GM10266 (cell line): ENCODE data around the gene CCDC60.

Experiments
- DNase-seq: peaks from one replicate; pipeline ENCODE4 v3.0.0; 2012; ENCODE audit errors: extremely low spot score
- TF ChIP-seq, protein P1 (sequence below): IDR thresholded peaks from 2 replicates; pipeline ENCODE4 v1.5.1; 2012; ENCODE audit warnings: mild to moderate bottlenecking, low read depth; ENCODE audit not compliant: control insufficient read depth, insufficient read depth; ENCODE audit errors: missing control alignments

CCDC60 gene

DNA sequence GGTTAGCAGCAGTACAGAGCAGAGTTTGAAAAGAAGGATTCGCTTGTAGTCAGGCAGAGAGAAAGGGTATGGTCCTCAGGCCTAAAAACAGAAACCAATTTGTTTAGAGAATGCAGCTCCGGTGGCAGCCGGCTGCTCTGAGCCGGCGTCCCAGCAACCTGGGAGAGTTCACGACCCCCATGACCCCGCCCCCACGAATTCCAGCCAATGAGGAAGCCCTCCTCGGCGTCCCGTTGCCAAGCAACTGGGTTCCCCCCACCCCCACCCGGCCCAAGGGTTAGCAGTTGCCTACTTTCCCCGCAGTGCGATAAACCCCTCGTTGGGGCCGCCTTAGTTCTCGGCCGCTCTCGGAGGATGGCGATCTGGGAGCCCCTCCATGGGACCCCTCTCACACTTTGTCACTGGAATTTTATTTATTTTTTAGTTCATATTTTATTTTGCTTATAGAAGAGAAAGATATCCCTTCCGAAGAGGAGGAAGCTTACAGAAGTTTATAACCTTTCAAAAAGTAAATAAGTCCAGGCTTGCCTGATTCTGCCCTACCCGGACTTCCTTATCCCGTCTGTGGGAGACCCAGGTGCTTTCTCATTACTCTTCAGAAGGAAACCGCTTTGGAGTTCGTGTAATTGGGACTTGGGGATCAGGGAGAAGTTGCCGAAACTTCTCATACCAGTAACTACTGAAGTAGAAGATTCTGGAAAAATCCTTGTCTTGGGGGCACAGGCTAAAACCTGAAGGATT is at the start of gene CCDC60:
TSS of gene CCDC60 (plus strand) at position 300 of the 741 bp plus-strand sequence. CDS start 448 bp downstream, outside the sequence.
- DNase-seq: no peak
- TF ChIP-seq, protein P1, sequence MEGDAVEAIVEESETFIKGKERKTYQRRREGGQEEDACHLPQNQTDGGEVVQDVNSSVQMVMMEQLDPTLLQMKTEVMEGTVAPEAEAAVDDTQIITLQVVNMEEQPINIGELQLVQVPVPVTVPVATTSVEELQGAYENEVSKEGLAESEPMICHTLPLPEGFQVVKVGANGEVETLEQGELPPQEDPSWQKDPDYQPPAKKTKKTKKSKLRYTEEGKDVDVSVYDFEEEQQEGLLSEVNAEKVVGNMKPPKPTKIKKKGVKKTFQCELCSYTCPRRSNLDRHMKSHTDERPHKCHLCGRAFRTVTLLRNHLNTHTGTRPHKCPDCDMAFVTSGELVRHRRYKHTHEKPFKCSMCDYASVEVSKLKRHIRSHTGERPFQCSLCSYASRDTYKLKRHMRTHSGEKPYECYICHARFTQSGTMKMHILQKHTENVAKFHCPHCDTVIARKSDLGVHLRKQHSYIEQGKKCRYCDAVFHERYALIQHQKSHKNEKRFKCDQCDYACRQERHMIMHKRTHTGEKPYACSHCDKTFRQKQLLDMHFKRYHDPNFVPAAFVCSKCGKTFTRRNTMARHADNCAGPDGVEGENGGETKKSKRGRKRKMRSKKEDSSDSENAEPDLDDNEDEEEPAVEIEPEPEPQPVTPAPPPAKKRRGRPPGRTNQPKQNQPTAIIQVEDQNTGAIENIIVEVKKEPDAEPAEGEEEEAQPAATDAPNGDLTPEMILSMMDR: no peak

DNA sequence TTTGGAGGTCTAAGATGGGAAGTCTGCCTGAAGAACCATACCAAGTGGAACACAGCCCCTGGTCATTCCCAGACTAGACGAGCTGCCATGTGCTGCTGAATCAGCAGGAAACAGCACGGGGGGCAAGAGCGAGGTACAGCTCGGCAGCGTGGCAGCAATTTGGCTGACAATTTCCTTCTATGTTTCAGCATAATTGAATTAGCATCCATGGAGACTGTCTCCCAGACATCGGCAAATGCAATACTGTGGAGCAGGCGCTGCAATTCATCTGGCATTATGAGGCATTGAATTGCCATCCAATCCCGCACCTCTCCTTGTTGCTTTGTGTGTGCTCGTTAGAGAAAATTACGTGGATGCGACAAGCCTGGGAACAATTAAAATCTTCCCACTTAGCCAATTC is 46.0 kb upstream of the CCDC60 start:
- no peak for DNase-seq
- TF ChIP-seq, protein P1: no peak

GRCh38 chr12:119292893-119293630 is 41.5 kb upstream of the CCDC60 start:
- DNase-seq: no peak
- TF ChIP-seq, protein P1: no peak

DNA sequence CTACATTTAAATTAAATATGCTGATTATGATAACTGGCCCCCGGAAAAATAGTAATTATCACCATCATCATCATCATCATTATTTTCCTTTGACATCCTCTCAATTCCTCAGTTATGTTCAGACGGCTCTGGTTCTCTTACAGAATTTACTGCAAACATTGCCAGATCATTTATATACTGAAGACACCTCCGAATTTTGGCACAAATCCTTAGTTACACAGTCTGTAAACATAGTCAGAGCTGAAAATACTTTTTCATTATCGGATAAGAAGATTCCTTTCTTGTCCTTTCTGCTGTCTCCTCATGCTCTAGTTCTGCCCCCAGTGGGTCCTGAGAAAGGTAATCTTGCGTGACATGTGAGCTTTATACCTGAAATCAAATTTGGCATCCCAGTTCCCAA is 40.3 kb upstream of the CCDC60 start:
- no peak for DNase-seq

DNA sequence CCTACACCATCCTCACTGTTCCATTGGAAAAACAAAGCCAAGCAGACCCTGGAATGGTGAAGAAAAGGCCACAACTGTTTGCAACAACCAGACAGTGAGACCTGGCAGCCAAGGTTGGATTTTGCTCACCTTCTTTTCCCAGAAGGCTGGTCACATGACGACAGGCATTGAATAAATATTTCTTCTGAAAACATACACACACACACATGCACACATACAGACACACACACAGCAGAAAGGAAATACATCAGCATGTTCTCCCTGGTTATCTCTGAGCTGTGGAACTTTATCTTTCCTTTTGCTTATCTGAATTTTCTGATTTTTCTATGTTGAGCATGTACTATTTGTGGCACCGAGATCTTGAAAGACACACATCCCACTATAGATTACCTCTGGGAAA is 38.0 kb upstream of the CCDC60 start:
- DNase-seq: no peak
- TF ChIP-seq, protein P1: no peak

More for the DNA sequence above, 40.3 kb upstream of the CCDC60 start:
- TF ChIP-seq, protein P1: no peak

- TF ChIP-seq, protein P1: no peak
- no peak for DNase-seq
Observed at GRCh38 chr12:119299130-119299529, 35.4 kb upstream of the CCDC60 start.

DNA sequence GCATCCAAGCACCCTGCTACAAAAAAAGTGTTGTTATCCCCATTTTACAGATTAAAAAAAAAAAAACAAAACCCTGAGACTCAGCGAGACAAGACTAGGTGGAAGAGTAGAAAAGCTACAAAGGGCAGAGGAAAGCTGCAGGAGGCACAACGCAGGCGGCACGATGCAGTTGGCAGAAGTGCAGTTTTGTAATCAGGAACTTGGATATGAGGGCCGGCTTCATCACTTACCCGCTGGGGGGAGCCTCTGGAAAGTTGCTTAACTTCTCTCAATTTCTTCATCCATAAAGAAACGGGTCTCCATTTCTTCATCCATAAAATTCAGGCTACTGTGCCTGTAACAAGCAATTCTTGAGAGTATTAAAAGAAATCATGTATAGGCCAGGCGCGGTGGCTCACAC is 33.1 kb upstream of the CCDC60 start:
- TF ChIP-seq, protein P1: no peak
- DNase-seq: no peak
